Activated T-cell treated with anti-CD3 and anti-CD28 coated beads for 24 hours (primary cell): ENCODE data around the gene ABI2.

Experiments used
- DNase-seq: peaks from one replicate; pipeline ENCODE4 v3.0.0-alpha.2; 2020; ENCODE audit warnings: low read depth

The ABI2 gene

GRCh38 chr2:203480623-203481022 lies 152.4 kb downstream of the ABI2 start:
- no peak for DNase-seq

- DNase-seq = peak; percentile 29
Measured at GRCh38 chr2:203484266-203485112, 156.3 kb downstream of the ABI2 start.

GRCh38 chr2:203489531-203489930 lies 161.3 kb downstream of the ABI2 start:
- no peak for DNase-seq

- no peak for DNase-seq
Measured at GRCh38 chr2:203490391-203490790, 162.2 kb downstream of the ABI2 start.

GRCh38 chr2:203492965-203493364 lies 164.8 kb downstream of the ABI2 start:
- DNase-seq = no peak
